HK-2 (cell line): ENCODE data around the gene CDH13.

Experiments used
- DNase-seq: peaks from one replicate; pipeline ENCODE4 v3.0.0-alpha.2; 2018; ENCODE audit not compliant: unreplicated experiment

Gene CDH13

GRCh38 chr16:83113317-83113716 is 486.5 kb downstream of the CDH13 start:
- DNase-seq = peak; percentile 4

DNA sequence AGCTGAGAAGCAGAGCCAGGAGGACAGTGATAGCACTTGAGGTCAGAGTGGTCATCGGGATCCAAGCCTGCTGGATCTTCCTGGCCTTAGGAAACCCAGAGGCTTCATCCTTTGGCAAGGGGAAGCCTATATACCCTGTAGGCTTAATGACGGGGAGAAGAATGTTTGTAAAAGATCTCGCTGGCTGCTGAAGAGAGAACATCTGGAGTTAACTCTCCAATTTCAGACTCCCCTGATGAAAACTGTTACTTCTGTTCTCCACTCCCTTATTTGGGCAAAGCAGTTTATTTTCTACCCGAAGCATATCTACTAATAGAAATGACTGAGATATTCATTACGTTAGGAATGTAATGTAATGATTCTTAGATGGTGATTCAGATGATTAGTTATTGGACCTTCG is 487.0 kb downstream of the CDH13 start:
- no peak for DNase-seq

GRCh38 chr16:83115491-83116232 is 488.9 kb downstream of the CDH13 start:
- DNase-seq = no peak

DNA sequence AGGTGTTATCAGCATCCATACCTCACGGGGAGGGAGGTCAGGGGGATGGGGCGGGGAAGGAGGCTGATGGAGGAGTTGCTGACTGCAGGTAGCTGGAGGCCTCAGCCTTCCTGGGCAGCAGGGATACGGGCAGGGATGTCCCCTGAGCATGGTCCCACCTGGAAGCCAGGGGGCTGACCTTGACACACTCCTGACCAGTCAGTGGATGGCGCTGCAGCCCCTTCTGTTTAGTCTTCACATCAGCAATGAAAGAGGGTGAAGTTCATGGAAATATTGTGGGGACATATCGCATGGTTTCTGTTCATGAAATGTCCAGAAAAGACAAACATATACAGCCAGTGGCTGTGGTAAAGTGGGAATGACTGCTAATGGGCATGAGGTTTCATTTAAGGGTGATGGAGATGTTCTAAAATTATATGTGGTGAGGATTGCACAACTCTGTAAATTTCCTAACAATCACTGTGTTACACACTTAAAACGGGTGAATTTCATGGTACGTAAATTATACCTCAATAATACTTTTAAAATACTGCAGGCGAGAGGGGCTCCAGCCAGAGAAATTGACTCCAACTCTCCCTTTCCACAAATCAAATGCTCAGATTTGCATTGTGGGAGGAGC is 489.6 kb downstream of the CDH13 start:
- DNase-seq = no peak

GRCh38 chr16:83117810-83118209 is 491.0 kb downstream of the CDH13 start:
- no peak for DNase-seq

GRCh38 chr16:83118365-83118764 is 491.6 kb downstream of the CDH13 start:
- DNase-seq = no peak

GRCh38 chr16:83125999-83126568 is 499.3 kb downstream of the CDH13 start:
- no peak for DNase-seq

GRCh38 chr16:83128041-83128440 is 501.3 kb downstream of the CDH13 start:
- DNase-seq = no peak

DNA sequence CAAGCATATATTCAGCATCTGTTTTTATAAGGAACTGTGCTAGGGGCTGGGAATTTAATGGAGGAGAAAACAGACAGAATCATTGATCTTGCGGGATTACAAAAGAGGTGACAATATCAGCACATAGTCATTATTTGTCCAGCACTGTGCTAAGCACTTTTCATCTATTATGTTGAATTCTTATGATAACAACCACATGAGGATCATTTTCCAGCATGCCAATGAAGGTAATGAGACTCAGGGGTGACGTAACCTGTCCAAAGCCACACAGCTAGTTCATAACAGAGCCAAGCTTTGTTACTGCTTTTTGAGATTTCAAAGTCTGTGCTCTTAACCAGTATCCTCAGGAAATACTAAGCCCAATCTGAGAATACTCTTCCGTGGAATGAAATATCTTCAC is 503.3 kb downstream of the CDH13 start:
- no peak for DNase-seq

DNA sequence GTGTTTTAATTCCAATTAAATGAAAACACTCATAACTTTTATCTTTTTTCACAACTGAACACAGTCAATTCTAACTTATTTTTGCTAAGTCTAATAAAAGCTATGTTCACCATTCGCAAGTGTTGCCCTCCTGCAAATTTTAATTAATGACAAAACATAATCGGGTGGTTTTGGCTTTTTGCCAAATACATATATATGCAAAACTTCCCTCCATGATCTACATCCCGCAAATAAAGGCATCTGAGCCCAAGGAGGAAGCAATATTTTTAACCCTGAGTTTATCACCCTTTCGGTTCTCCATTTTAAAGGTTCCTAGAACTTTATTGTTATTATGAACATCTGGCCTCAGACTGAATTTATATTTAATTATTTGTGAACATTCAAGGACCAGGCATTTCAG is 507.9 kb downstream of the CDH13 start:
- no peak for DNase-seq

GRCh38 chr16:83136419-83136818 is 509.6 kb downstream of the CDH13 start:
- DNase-seq = no peak

GRCh38 chr16:83136924-83137323 is 510.2 kb downstream of the CDH13 start:
- DNase-seq = peak; percentile 0

GRCh38 chr16:83137326-83137781 is 510.6 kb downstream of the CDH13 start:
- DNase-seq = peak; percentile 8

- no peak for DNase-seq
Measured at GRCh38 chr16:83137894-83138293, 511.1 kb downstream of the CDH13 start.

DNA sequence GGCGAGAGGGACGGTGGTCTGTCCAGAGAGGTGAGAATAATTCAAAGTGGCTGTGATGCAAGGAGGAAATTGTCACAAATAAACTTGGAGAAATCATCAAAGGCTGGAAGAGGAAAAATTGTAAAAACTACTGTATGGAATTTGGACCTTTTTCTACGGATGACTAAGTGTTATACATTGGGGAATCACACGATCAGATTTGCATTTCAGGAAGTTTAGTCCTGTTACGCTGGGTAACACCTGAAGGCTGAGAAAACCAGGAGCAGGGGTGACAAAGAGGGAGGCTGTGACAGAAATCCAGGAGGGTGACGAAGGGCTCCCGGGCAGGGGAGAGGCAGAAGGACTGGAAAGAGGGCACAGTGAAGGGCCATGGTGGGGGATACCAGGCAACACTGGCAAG is 511.7 kb downstream of the CDH13 start:
- DNase-seq = no peak

GRCh38 chr16:83138976-83139690 is 512.4 kb downstream of the CDH13 start:
- DNase-seq = no peak

- no peak for DNase-seq
Measured at GRCh38 chr16:83143788-83144187, 517.0 kb downstream of the CDH13 start.

- no peak for DNase-seq
Measured at GRCh38 chr16:83145297-83145696, 518.5 kb downstream of the CDH13 start.

- DNase-seq = no peak
Measured at GRCh38 chr16:83147244-83147643, 520.5 kb downstream of the CDH13 start.

- no peak for DNase-seq
Measured at GRCh38 chr16:83158320-83158957, 531.7 kb downstream of the CDH13 start.

- DNase-seq = no peak
Measured at GRCh38 chr16:83159049-83159448, 532.3 kb downstream of the CDH13 start.
